SK-N-MC (cell line): ENCODE measurements around the gene ABI3.

ENCODE experiments used
- EZH2 ChIP-seq: fragments of 200-600 bp; sonication (generic); IDR thresholded peaks from one replicate; pipeline ENCODE4 v1.6.1; 2017; ENCODE audit warnings: antibody characterized with exemption
- POLR2AphosphoS5 ChIP-seq: IDR thresholded peaks from 2 replicates; pipeline ENCODE4 v1.6.1; 2012; ENCODE audit warnings: mild to moderate bottlenecking, low read depth, low read length, borderline replicate concordance

- TF ChIP-seq EZH2 (no peak), POLR2AphosphoS5 (no peak)
Measured at GRCh38 chr17:49196520-49196919, 14.0 kb upstream of the ABI3 start.
